Trophoblast cell (in vitro differentiated cells and primary cell): ENCODE measurements around the gene PPARG.
A peak's percentile ranks its signal among the peaks of the same experiment; 100 is the strongest.
"Not testable (repeated sequence)": the region's sequence is repeated elsewhere in the genome, so short reads cannot be mapped to it uniquely, and the experiment has no call there.

Experiments used
- DNase-seq, 2 donors: peaks; one replicate each; pipeline ENCODE4 v3.0.0-alpha.2; 2016
- H2AFZ ChIP-seq: 2 replicates; pipeline ENCODE4 v1.6.1; 2013; ENCODE audit warnings: low read length, moderate library complexity, mild to moderate bottlenecking; ENCODE audit not compliant: insufficient read depth, poor library complexity
- H2AK5ac ChIP-seq: 2 replicates; pipeline ENCODE4 v1.6.1; 2013; ENCODE audit warnings: mild to moderate bottlenecking, low read length
- H2BK120ac ChIP-seq: 2 replicates; pipeline ENCODE4 v1.6.1; 2013; ENCODE audit warnings: low read length, mild to moderate bottlenecking, moderate library complexity; ENCODE audit not compliant: insufficient read depth, poor library complexity
- H2BK12ac ChIP-seq: 2 replicates; pipeline ENCODE4 v1.6.1; 2013; ENCODE audit warnings: mild to moderate bottlenecking, low read length, moderate library complexity
- H2BK5ac ChIP-seq: 2 replicates; pipeline ENCODE4 v1.6.1; 2013; ENCODE audit warnings: low read length, low read depth, moderate library complexity, mild to moderate bottlenecking; ENCODE audit not compliant: poor library complexity
- H3K14ac ChIP-seq: 2 replicates; pipeline ENCODE4 v1.6.1; 2013; ENCODE audit warnings: mild to moderate bottlenecking, low read length
- H3K18ac ChIP-seq: 2 replicates; pipeline ENCODE4 v1.6.1; 2013; ENCODE audit warnings: mild to moderate bottlenecking, low read length
- H3K23ac ChIP-seq: 2 replicates; pipeline ENCODE4 v1.6.1; 2013; ENCODE audit warnings: low read length
- H3K27ac ChIP-seq: 2 replicates; pipeline ENCODE4 v1.5.1; 2013; ENCODE audit warnings: low read depth, mild to moderate bottlenecking, inconsistent platforms, low read length, moderate library complexity
- H3K27me3 ChIP-seq: 2 replicates; pipeline ENCODE4 v1.6.1; 2013; ENCODE audit warnings: inconsistent platforms, mild to moderate bottlenecking, low read length, moderate library complexity; ENCODE audit not compliant: insufficient read depth
- H3K36me3 ChIP-seq, 2 experiments: 1 replicate in 1 of 2; 2 replicates in 1 of 2; pipeline ENCODE4 v1.6.1; 2013; ENCODE audit warnings: low read length in 2 of 2, mild to moderate bottlenecking in 2 of 2, moderate library complexity in 1 of 2; ENCODE audit not compliant: insufficient read depth in 2 of 2, control insufficient read depth in 1 of 2
- H3K4ac ChIP-seq: 2 replicates; pipeline ENCODE4 v1.6.1; 2013; ENCODE audit warnings: low read depth, mild to moderate bottlenecking, low read length, moderate library complexity
- H3K4me1 ChIP-seq, 2 experiments: 1 replicate in 1 of 2; 2 replicates in 1 of 2; pipeline ENCODE4 v1.6.1; 2013; ENCODE audit warnings: low read length in 2 of 2, mild to moderate bottlenecking in 2 of 2, moderate library complexity in 1 of 2; ENCODE audit not compliant: insufficient read depth in 2 of 2, control insufficient read depth in 1 of 2
- H3K4me2 ChIP-seq: 2 replicates; pipeline ENCODE4 v1.6.1; 2013; ENCODE audit warnings: inconsistent platforms, mild to moderate bottlenecking, low read length, moderate library complexity
- H3K4me3 ChIP-seq: 2 replicates; pipeline ENCODE4 v1.5.1; 2013; ENCODE audit warnings: mild to moderate bottlenecking, low read depth, low read length, inconsistent platforms
- H3K79me1 ChIP-seq: one replicate; pipeline ENCODE4 v1.6.1; 2013; ENCODE audit warnings: low read length
- H3K79me2 ChIP-seq: 2 replicates; pipeline ENCODE4 v1.6.1; 2013; ENCODE audit warnings: low read length, mild to moderate bottlenecking; ENCODE audit not compliant: control insufficient read depth, insufficient read depth, poor library complexity
- H3K9ac ChIP-seq: 2 replicates; pipeline ENCODE4 v1.6.1; 2013; ENCODE audit warnings: mild to moderate bottlenecking, low read length
- H3K9me3 ChIP-seq: 2 replicates; pipeline ENCODE4 v1.6.1; 2013; ENCODE audit warnings: low read depth, mild to moderate bottlenecking, control low read depth, inconsistent platforms, low read length; ENCODE audit not compliant: insufficient read depth
- H4K12ac ChIP-seq: 2 replicates; pipeline ENCODE4 v1.6.1; 2013; ENCODE audit warnings: low read depth, mild to moderate bottlenecking, low read length, moderate library complexity
- H4K8ac ChIP-seq: 2 replicates; pipeline ENCODE4 v1.6.1; 2013; ENCODE audit warnings: low read depth, mild to moderate bottlenecking, low read length, moderate library complexity
- H4K91ac ChIP-seq: one replicate; pipeline ENCODE4 v1.6.1; 2013; ENCODE audit warnings: low read depth, mild to moderate bottlenecking, low read length, moderate library complexity
- WGBS: extraction: QIAGEN DNeasy Blood & Tissue Kit; methylation state at CpG from one replicate; pipeline ENCODE4 v1.1.7; 2013; ENCODE audit warnings: missing lambda C conversion rate; ENCODE audit not compliant: insufficient read length, insufficient coverage; ENCODE audit errors: extremely low coverage; 5-methylcytosine and 5-hydroxymethylcytosine counted together

Gene PPARG

DNA sequence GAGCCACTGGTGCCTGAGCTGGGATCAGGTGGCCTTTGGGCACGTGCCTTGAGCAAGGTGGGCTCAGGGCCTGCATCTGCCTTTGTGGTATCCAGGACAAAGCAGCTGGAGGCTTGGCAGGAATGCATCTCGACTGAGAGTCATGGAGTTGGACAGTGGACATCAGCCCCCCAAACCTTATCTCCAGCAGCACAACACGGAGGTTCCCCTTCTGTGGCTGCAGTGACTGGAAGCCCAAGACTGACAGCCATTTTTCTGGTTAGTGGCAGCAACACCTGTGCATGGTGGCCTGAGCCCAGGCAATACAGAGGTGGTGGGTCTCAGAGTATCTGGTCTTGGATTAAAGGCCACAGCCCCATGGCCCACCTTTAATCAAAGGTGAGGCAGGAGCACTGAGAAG is 167.6 kb downstream of the PPARG start:
- no peak overlapping the region for H3K14ac ChIP-seq
- peaks cover 2% of the 10 kb centered on the region for H3K9me3 ChIP-seq
- no peak overlapping the region for H3K18ac ChIP-seq
- no peak overlapping the region for H4K12ac ChIP-seq
- no CpG with 5 or more reads among the region's 3 CpGs for WGBS
- H3K79me1 ChIP-seq = no peaks in the 10 kb centered on the region
- H2AFZ ChIP-seq = no peak overlapping the region
- no peak overlapping the region for H2BK5ac ChIP-seq
- H3K4me1 ChIP-seq = no peaks in the 10 kb centered on the region
- no peak overlapping the region for H3K4ac ChIP-seq
- no peak overlapping the region for H2BK120ac ChIP-seq
- H3K9ac ChIP-seq = no peak overlapping the region
- H4K8ac ChIP-seq = no peak overlapping the region
- H3K4me3 ChIP-seq = no peak overlapping the region
- no peak overlapping the region for H3K4me2 ChIP-seq
- H2BK12ac ChIP-seq = no peak overlapping the region
- H2AK5ac ChIP-seq = no peak overlapping the region
- no peaks in the 10 kb centered on the region for H3K36me3 ChIP-seq
- DNase-seq = no peak
- no peaks in the 10 kb centered on the region for H3K27me3 ChIP-seq
- H3K23ac ChIP-seq = no peak overlapping the region
- H3K27ac ChIP-seq = no peak overlapping the region
- H4K91ac ChIP-seq = no peak overlapping the region
- H3K79me2 ChIP-seq = no peaks in the 10 kb centered on the region

DNA sequence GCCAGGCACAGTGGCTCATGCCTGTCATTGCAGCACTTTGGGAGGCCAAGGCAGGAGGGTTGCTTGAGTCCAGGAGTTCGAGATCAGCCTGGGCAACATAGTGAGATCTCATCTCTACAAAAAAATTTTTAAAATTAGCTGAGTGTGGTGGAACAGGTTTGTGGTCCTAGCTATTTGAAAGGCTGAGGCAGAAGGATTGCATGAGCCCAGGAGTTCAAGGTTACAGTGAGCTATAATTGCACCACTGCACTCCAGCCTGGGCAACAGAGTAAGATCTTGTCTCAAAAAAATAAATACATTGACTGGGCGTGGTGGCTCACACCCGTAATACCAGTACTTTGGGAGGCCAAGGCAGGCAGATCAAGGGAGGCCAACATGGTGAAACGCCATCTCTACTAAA is 168.5 kb downstream of the PPARG start:
- WGBS = no CpG with 5 or more reads among the region's 4 CpGs
- H3K27ac ChIP-seq, H2AK5ac ChIP-seq, H4K91ac ChIP-seq, H2BK120ac ChIP-seq, H3K23ac ChIP-seq, H3K18ac ChIP-seq, H4K12ac ChIP-seq, H3K27me3 ChIP-seq, H3K14ac ChIP-seq, H3K4ac ChIP-seq, H3K4me1 ChIP-seq, H2BK12ac ChIP-seq, H3K4me3 ChIP-seq, H3K4me2 ChIP-seq, H2BK5ac ChIP-seq, H3K9ac ChIP-seq, H3K79me2 ChIP-seq, H3K9me3 ChIP-seq, H3K36me3 ChIP-seq, H3K79me1 ChIP-seq, H2AFZ ChIP-seq, H4K8ac ChIP-seq: not testable (repeated sequence)
- peak in 1 of 2 donors; percentile 68 for DNase-seq

GRCh38 chr3:12458901-12459300 is 170.0 kb downstream of the PPARG start:
- Histone ChIP-seq H3K79me1 (peaks cover 2% of the 10 kb centered on the region), H2AK5ac (no peak overlapping the region), H3K14ac (no peak overlapping the region), H2BK12ac (no peak overlapping the region), H3K4me1 (no peaks in the 10 kb centered on the region), H3K4me2 (no peak overlapping the region), H4K12ac (no peak overlapping the region), H3K4ac (no peak overlapping the region), H3K4me3 (no peak overlapping the region), H2AFZ (no peak overlapping the region), H2BK5ac (no peak overlapping the region), H4K91ac (no peak overlapping the region), H2BK120ac (no peak overlapping the region), H3K79me2 (no peaks in the 10 kb centered on the region), H3K18ac (no peak overlapping the region), H3K27me3 (no peaks in the 10 kb centered on the region), H4K8ac (no peak overlapping the region), H3K27ac (no peak overlapping the region), H3K9ac (no peak overlapping the region), H3K36me3 (no peaks in the 10 kb centered on the region), H3K9me3 (no peaks in the 10 kb centered on the region), H3K23ac (no peak overlapping the region)
- DNase-seq = peak; percentile 52 to 68
- no CpG with 5 or more reads among the region's 8 CpGs for WGBS

DNA sequence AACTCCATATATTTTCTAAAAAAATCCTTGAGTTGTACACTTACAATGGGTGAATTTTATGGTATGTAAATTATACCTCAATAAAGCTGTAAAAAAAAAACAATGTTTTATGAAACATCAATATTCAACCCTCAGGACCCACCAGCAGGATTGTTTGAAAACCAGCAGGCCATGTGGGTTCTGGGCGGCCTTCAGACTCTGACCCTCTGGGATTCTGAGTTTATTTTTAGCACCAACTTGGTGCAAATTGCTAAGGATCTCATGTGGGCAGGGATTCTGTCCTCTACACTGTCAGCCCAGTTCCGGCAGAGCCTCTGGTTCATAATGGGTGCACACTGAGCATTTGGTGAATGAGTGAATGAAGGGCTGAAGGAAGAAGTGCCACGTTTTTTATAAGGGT is 171.3 kb downstream of the PPARG start:
- Histone ChIP-seq H2AK5ac (no peak overlapping the region), H3K79me1 (peaks cover 2% of the 10 kb centered on the region), H3K27ac (no peak overlapping the region), H3K9me3 (no peaks in the 10 kb centered on the region), H4K8ac (no peak overlapping the region), H2BK5ac (no peak overlapping the region), H3K36me3 (no peaks in the 10 kb centered on the region), H3K4me3 (no peak overlapping the region), H4K12ac (no peak overlapping the region), H3K27me3 (no peaks in the 10 kb centered on the region), H3K18ac (no peak overlapping the region), H3K14ac (no peak overlapping the region), H3K23ac (no peak overlapping the region), H2BK12ac (no peak overlapping the region), H3K79me2 (no peaks in the 10 kb centered on the region), H3K4ac (no peak overlapping the region), H3K4me2 (no peak overlapping the region), H3K4me1 (peaks cover 0 to 7% of the 10 kb centered on the region in 2 experiments), H3K9ac (no peak overlapping the region), H4K91ac (no peak overlapping the region), H2AFZ (no peak overlapping the region), H2BK120ac (no peak overlapping the region)
- DNase-seq = peak in 1 of 2 donors; percentile 48
- WGBS = no CpG with 5 or more reads among the region's 3 CpGs
